ENCODE data around the gene FERMT3. TPM values are rescaled to one million over a fixed set of nuclear protein-coding genes. Genes with fewer than 3 reads are reported as not detected.

The FERMT3 gene
- total RNA-seq, 6 experiments from 2014 or later = 5.1 to 17.3 (median 8.1) TPM

DNA sequence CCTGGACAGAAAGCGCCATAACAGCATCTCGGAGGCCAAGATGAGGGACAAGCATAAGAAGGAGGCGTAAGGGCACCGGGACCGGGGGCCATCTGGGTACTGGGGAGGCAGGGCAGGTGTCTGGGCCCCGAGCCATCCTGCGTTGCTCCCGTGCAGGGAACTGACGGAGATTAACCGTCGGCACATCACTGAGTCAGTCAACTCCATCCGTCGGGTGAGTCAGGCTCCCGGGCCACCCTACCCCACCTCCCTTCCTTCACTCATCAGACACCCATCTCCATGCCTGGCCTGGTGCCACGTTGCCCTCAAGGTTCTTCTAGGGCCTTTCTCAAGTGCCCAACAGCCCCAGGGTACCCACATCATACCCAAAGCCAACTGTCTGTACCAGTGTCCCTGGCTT, 59.8 kb downstream of the FERMT3 start:
- no peak overlapping the region for H3K27ac ChIP-seq

DNA sequence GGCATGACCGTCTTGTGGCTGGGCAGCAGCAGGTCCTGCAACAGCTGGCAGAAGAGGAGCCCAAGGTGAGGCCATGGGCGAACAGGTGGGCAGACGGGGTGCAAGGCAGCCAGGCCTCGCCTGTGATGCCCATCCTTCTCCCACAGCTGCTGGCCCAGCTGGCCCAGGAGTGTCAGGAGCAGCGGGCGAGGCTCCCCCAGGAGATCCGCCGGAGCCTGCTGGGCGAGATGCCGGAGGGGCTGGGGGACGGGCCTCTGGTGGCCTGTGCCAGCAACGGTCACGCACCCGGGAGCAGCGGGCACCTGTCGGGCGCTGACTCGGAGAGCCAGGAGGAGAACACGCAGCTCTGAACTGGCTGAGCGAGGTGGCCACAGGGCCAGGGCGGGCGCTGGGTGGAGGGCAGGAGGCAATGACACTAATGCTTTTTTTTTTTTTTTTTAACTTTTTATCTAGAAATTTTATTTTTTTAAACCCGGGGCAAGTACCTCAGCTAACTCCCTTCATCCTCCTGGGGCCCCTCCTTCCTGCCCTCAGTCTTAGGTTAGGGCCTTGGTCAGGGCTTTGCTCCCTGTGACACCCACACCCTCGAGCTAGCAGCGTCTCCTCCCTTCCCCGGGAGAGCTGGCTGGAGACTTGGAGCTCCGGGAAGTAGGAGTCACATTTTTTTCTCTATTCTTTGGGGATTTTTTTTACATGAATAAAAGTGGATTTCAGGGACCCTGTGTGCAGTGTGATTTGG, 60.9 kb downstream of the FERMT3 start:
- Histone ChIP-seq H3K27ac (peak overlapping the region in 1 of 3 donors; percentile 91), H3K4me1 (peaks cover 0 to 20% (median 10%) of the 10 kb centered on the region in 4 donors), H3K36me3 (no peaks in the 10 kb centered on the region), H3K4me3 (no peak overlapping the region), H3K9me3 (no peaks in the 10 kb centered on the region), H3K27me3 (no peaks in the 10 kb centered on the region)
- DNase-seq (peak in 1 of 3 donors; percentile 45), ATAC-seq (no peak)
- 71% methylated on average over 4 of the region's 27 CpGs for WGBS (ENCODE audit: insufficient coverage, low coverage, low lambda C conversion rate, missing lambda C conversion rate)
- intact Hi-C loops (cut with DNase I) = no loop called here
- TF ChIP-seq, protein P1, sequence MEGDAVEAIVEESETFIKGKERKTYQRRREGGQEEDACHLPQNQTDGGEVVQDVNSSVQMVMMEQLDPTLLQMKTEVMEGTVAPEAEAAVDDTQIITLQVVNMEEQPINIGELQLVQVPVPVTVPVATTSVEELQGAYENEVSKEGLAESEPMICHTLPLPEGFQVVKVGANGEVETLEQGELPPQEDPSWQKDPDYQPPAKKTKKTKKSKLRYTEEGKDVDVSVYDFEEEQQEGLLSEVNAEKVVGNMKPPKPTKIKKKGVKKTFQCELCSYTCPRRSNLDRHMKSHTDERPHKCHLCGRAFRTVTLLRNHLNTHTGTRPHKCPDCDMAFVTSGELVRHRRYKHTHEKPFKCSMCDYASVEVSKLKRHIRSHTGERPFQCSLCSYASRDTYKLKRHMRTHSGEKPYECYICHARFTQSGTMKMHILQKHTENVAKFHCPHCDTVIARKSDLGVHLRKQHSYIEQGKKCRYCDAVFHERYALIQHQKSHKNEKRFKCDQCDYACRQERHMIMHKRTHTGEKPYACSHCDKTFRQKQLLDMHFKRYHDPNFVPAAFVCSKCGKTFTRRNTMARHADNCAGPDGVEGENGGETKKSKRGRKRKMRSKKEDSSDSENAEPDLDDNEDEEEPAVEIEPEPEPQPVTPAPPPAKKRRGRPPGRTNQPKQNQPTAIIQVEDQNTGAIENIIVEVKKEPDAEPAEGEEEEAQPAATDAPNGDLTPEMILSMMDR (IDR thresholded peaks at IDR 0.05) = no peak
- no peak for TF ChIP-seq POLR2A (IDR thresholded peaks at IDR 0.05)

More for the DNA sequence above, 59.8 kb downstream of the FERMT3 start:
- Histone ChIP-seq H3K27me3 (no peaks in the 10 kb centered on the region), H3K36me3 (no peaks in the 10 kb centered on the region), H3K4me1 (peaks cover 0 to 11% (median 7%) of the 10 kb centered on the region in 4 donors), H3K9me3 (no peaks in the 10 kb centered on the region), H3K4me3 (no peak overlapping the region)
- intact Hi-C loops (cut with DNase I) = no loop called here
- no CpG with 5 or more reads among the region's 15 CpGs for WGBS (ENCODE audit: insufficient coverage, low coverage, low lambda C conversion rate, missing lambda C conversion rate)
- DNase-seq (no peak), ATAC-seq (no peak)
- TF ChIP-seq, protein P1 (IDR thresholded peaks at IDR 0.05) = no peak
- no peak for TF ChIP-seq POLR2A (IDR thresholded peaks at IDR 0.05)

DNA sequence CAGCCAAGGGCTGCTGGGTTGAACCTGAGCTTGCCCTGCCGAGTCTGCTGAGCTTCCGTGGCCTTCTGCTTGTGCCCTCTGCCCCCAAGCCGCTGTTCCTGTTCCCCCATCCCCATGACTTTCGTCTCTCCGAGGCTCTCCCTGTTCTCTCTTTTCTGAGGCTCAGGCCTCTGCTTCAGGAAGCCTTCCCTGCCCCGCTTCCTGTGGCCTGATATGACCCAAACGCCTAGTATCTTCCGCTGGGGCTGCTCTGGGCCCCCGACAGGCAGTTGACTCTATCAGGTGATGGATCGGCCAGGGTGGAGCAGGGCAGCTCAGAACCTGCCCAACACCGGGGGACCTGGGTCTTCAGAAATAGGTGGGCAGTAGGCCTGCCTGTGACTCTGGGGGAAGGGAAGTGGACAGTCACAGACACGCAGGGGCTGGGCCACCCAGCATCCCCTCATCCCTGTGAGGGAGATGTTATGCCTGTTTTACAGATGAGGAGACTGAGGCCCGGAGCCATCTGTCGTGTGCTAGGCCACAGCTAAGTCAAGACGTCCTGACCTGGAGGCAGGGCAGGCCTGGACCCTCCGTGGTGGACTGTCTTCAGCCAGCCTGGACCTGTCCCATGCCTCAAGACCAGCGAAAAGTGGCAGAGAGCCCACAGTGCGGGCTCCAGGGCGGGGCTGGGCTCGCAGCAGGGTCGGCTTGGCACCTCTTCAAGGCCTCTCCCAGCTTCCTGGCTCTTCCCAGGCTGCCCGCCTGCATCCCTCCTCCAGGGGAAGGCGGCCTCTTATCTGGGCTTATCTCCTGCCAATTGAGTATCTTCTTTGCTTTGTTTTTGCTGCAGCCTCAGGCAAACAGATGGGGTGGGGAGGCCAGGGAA, 61.7 kb downstream of the FERMT3 start:
- TF ChIP-seq, protein P1 (IDR thresholded peaks at IDR 0.05) = no peak
- no peak for TF ChIP-seq POLR2A (IDR thresholded peaks at IDR 0.05)
- H3K9me3 ChIP-seq = no peaks in the 10 kb centered on the region
- no peak for ATAC-seq
- DNase-seq = peak in 2 of 3 donors; percentile 66 to 70
- H3K4me3 ChIP-seq = peak overlapping the region in 1 of 3 donors; percentile 81
- peak overlapping the region; percentile 91 to 92 (median 91) for H3K27ac ChIP-seq
- no peaks in the 10 kb centered on the region for H3K36me3 ChIP-seq
- WGBS (ENCODE audit: insufficient coverage, low coverage, low lambda C conversion rate, missing lambda C conversion rate) = 36% methylated on average over 10 of the region's 23 CpGs
- peaks cover 0 to 28% (median 14%) of the 10 kb centered on the region in 4 donors for H3K4me1 ChIP-seq
- no peaks in the 10 kb centered on the region for H3K27me3 ChIP-seq
- intact Hi-C loops (cut with DNase I) = no loop called here

DNA sequence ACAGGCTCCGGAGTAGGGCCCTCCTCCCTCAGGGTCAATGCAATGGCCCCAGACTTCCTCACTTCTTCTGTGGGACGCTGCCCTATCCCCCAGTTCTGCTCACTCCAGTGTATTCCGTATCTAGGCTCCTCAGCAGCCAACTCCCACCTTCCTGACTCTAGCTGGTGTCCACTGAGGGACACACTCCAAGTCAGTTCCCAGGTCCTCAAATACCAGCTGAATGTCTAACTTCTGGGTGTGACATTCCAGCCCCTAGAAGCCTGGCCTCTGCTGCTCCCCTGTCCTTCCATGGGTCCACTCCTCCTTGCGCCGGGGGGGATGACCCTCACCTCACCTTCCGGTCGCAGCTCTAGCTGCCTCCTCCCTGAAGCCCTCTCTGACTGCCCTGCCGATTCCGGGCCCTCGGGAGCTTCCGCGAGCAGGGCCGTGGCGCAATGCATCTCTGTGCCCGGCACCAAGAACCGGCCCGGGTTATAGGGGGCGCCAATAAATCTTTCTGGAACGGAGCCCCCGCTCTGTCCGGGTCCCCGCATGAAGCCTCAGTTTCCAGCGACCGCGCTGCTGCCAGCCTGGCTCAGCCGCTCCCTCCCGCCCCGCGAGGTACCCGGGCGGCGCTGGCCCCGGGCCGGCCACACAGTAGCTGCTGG, 62.5 kb downstream of the FERMT3 start:
- peak overlapping the region; percentile 91 to 92 (median 91) for H3K27ac ChIP-seq
- 0% methylated on average over 4 of the region's 34 CpGs for WGBS (ENCODE audit: insufficient coverage, low coverage, low lambda C conversion rate, missing lambda C conversion rate)
- DNase-seq (peak; percentile 71 to 78 (median 71)), ATAC-seq (peak; percentile 2 to 15 (median 3))
- peaks cover 0 to 33% (median 17%) of the 10 kb centered on the region in 4 donors for H3K4me1 ChIP-seq
- peak overlapping the region; percentile 81 to 94 (median 92) for H3K4me3 ChIP-seq
- no peaks in the 10 kb centered on the region for H3K36me3 ChIP-seq
- TF ChIP-seq, protein P1 (IDR thresholded peaks at IDR 0.05) = no peak
- TF ChIP-seq POLR2A (IDR thresholded peaks at IDR 0.05) = no peak
- H3K9me3 ChIP-seq = no peaks in the 10 kb centered on the region
- no peaks in the 10 kb centered on the region for H3K27me3 ChIP-seq
- intact Hi-C loops (cut with DNase I) = no loop called here
